PC-3 (cell line): Measurements from ENCODE around the gene ZNF766. TPM values are rescaled to one million over a fixed set of nuclear protein-coding genes. Genes with fewer than 3 reads are reported as not detected.
A peak's percentile ranks its signal among the peaks of the same experiment; 100 is the strongest.

Source experiments
- ATAC-seq: fragments of 200-7000 bp; cut with Tn5 transposase; 2 replicates; pipeline ENCODE4 v1.9.1; 2020; ENCODE audit warnings: mild to moderate bottlenecking, moderate library complexity
- BruUV-seq: library from RNA; stranded (reverse); fragments of 400-500 nt; replicated peaks from 2 replicates; lab custom pipeline; 2021; lab: Mats Ljungman, UMichigan
- CTCF ChIA-PET: fragments of 300-600 bp; sonication (Branson Sonifier 250); formaldehyde crosslinking; loops from one replicate; lab custom pipeline; 2022; ENCODE audit warnings: antibody characterized with exemption; lab: Charles Lee
- POLR2A ChIA-PET: fragments of 300-600 bp; sonication (Branson Sonifier 250); formaldehyde crosslinking; loops from one replicate; lab custom pipeline; 2022; ENCODE audit warnings: antibody characterized with exemption; ENCODE audit not compliant: unreplicated experiment; lab: Charles Lee
- DNase-seq: peaks from one replicate; pipeline ENCODE4 v3.0.0-alpha.2; 2015
- H2AFZ ChIP-seq: fragments of 300-600 bp; sonication (generic); 2 replicates; pipeline ENCODE4 v1.6.0; 2016; ENCODE audit warnings: antibody characterized with exemption, low read length
- H3F3A ChIP-seq: fragments of 300-600 bp; sonication (generic); one replicate; pipeline ENCODE4 v1.6.0; 2017; ENCODE audit warnings: antibody characterized with exemption, low read length, control low read depth, mild to moderate bottlenecking; ENCODE audit not compliant: unreplicated experiment
- H3K27ac ChIP-seq: fragments of 300-600 bp; sonication (generic); 2 replicates; pipeline ENCODE4 v1.5.1; 2016; ENCODE audit warnings: mild to moderate bottlenecking, low read length
- H3K27me3 ChIP-seq: fragments of 300-600 bp; sonication (generic); 2 replicates; pipeline ENCODE4 v1.6.1; 2016; ENCODE audit warnings: low read length, mixed read lengths
- H3K36me3 ChIP-seq: fragments of 300-600 bp; sonication (generic); 2 replicates; pipeline ENCODE4 v1.6.1; 2016; ENCODE audit warnings: low read depth, mixed run types, low read length, mixed read lengths
- H3K4me1 ChIP-seq: fragments of 300-600 bp; sonication (generic); 2 replicates; pipeline ENCODE4 v1.5.1; 2016; ENCODE audit warnings: low read length; ENCODE audit not compliant: insufficient read depth
- H3K4me2 ChIP-seq: fragments of 300-600 bp; sonication (generic); 2 replicates; pipeline ENCODE4 v1.6.0; 2016; ENCODE audit warnings: low read length
- H3K4me3 ChIP-seq: fragments of 300-600 bp; sonication (generic); 2 replicates; pipeline ENCODE4 v1.5.1; 2016; ENCODE audit warnings: mild to moderate bottlenecking, low read length, mixed read lengths
- H3K79me2 ChIP-seq: fragments of 300-600 bp; sonication (generic); 2 replicates; pipeline ENCODE4 v1.6.1; 2017; ENCODE audit warnings: low read length, mixed read lengths
- H3K9ac ChIP-seq: fragments of 300-600 bp; sonication (generic); 2 replicates; pipeline ENCODE4 v1.6.0; 2016; ENCODE audit warnings: mild to moderate bottlenecking, low read length
- H3K9me2 ChIP-seq: fragments of 300-600 bp; sonication (generic); replicated peaks from 2 replicates; pipeline ENCODE4 v1.6.1; 2016; ENCODE audit warnings: mixed run types, low read length, mixed read lengths
- H3K9me3 ChIP-seq: fragments of 300-600 bp; sonication (generic); 2 replicates; pipeline ENCODE4 v1.6.1; 2016; ENCODE audit warnings: low read length, mixed read lengths
- H4K20me1 ChIP-seq: fragments of 300-600 bp; sonication (generic); 2 replicates; pipeline ENCODE4 v1.6.1; 2016; ENCODE audit warnings: low read length, mixed read lengths
- EZH2 ChIP-seq: fragments of 300-600 bp; sonication (generic); IDR thresholded peaks from one replicate; pipeline ENCODE4 v1.6.1; 2017; ENCODE audit warnings: antibody characterized with exemption, mild to moderate bottlenecking, low read length; ENCODE audit not compliant: unreplicated experiment
- EZH2phosphoT487 ChIP-seq: fragments of 300-600 bp; sonication (generic); IDR thresholded peaks from 2 replicates; pipeline ENCODE4 v1.6.1; 2018; ENCODE audit warnings: mild to moderate bottlenecking, antibody characterized with exemption, low read length, borderline replicate concordance
- intact Hi-C: fragments of 100-400 bp; cut with micrococcal nuclease; formaldehyde crosslinking; loops from 2 replicates; pipeline ENCODE4 v1.9.0; 2023
- total RNA-seq: library from RNA; depleted of rRNA; stranded (reverse); fragments of >200 nt; gene quantifications from 2 replicates; pipeline ENCODE4 v1.2.3, GENCODE V29; 2014
- TF ChIP-seq, protein P1 (sequence below): fragments of 300-600 bp; sonication (generic); conservative IDR thresholded peaks from 2 replicates; pipeline ENCODE4 v1.5.1; 2017; ENCODE audit warnings: antibody characterized with exemption, low read depth, mild to moderate bottlenecking, low read length

ZNF766 gene
- total RNA-seq, 1 experiment from 2014 or later = 11.7 TPM

- H3K9me3 ChIP-seq = no peaks in the 10 kb centered on the region
- no peaks in the 10 kb centered on the region for H3K79me2 ChIP-seq
- CTCF ChIA-PET = no interaction called here
- no TSS peak for BruUV-seq
- H3K4me3 ChIP-seq = no peak overlapping the region
- no peaks in the 10 kb centered on the region for H3K9me2 ChIP-seq
- H3K4me2 ChIP-seq = no peak overlapping the region
- no peak for TF ChIP-seq EZH2
- TF ChIP-seq, protein P1, sequence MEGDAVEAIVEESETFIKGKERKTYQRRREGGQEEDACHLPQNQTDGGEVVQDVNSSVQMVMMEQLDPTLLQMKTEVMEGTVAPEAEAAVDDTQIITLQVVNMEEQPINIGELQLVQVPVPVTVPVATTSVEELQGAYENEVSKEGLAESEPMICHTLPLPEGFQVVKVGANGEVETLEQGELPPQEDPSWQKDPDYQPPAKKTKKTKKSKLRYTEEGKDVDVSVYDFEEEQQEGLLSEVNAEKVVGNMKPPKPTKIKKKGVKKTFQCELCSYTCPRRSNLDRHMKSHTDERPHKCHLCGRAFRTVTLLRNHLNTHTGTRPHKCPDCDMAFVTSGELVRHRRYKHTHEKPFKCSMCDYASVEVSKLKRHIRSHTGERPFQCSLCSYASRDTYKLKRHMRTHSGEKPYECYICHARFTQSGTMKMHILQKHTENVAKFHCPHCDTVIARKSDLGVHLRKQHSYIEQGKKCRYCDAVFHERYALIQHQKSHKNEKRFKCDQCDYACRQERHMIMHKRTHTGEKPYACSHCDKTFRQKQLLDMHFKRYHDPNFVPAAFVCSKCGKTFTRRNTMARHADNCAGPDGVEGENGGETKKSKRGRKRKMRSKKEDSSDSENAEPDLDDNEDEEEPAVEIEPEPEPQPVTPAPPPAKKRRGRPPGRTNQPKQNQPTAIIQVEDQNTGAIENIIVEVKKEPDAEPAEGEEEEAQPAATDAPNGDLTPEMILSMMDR = no peak
- no peak for TF ChIP-seq EZH2phosphoT487
- H4K20me1 ChIP-seq = no peaks in the 10 kb centered on the region
- H3K4me1 ChIP-seq = 0 out of 2 replicates have a peak, but pooled peaks cover 5% of the 10 kb centered on the region
- intact Hi-C loops = no loop called here
- H3F3A ChIP-seq = peaks cover 10% of the 10 kb centered on the region
- no peak for ATAC-seq
- H3K36me3 ChIP-seq = 0 out of 2 replicates have a peak, but pooled peaks cover 3% of the 10 kb centered on the region
- no peaks in the 10 kb centered on the region for H3K27me3 ChIP-seq
- POLR2A ChIA-PET = no interaction called here
- no peak overlapping the region for H3K27ac ChIP-seq
- no peak overlapping the region for H2AFZ ChIP-seq
- no peak overlapping the region for H3K9ac ChIP-seq
- no peak for DNase-seq
Measured at GRCh38 chr19:52234406-52234805, 35.0 kb upstream of the ZNF766 start.

GRCh38 chr19:52237197-52237596 lies 32.2 kb upstream of the ZNF766 start:
- H2AFZ ChIP-seq = no peak overlapping the region
- POLR2A ChIA-PET = interaction anchor here (0.5 to 0.6 kb wide), 2 partner anchors 92 to 430 kb away, joined by 3 to 4 read pairs; no protein-coding TSS in a partner anchor

More at GRCh38 chr19:52237197-52237596, 32.2 kb upstream of the ZNF766 start:
- peak; percentile 45; the same call in 1 of the 2 replicates for ATAC-seq
- intact Hi-C loops = loop anchor here (1.0 to 5.0 kb wide), 5 partner anchors 45 to 525 kb away; partner anchors contain the start of genes PPP2R1A, ZNF616 and ZNF841
- H3K79me2 ChIP-seq = no peaks in the 10 kb centered on the region
- no peaks in the 10 kb centered on the region for H4K20me1 ChIP-seq
- CTCF ChIA-PET = interaction anchor here (0.6 kb wide), 1 partner anchor 48 kb away, joined by 5 read pairs; no protein-coding TSS in a partner anchor
- no peaks in the 10 kb centered on the region for H3K9me2 ChIP-seq
- H3F3A ChIP-seq = peaks cover 5% of the 10 kb centered on the region
- H3K27me3 ChIP-seq = no peaks in the 10 kb centered on the region
- TF ChIP-seq, protein P1 = no peak
- no peak for TF ChIP-seq EZH2phosphoT487
- no peak for TF ChIP-seq EZH2
- no peaks in the 10 kb centered on the region for H3K4me1 ChIP-seq
- no peak overlapping the region for H3K4me2 ChIP-seq
- no peaks in the 10 kb centered on the region for H3K36me3 ChIP-seq
- no peaks in the 10 kb centered on the region for H3K9me3 ChIP-seq
- no peak for DNase-seq
- H3K9ac ChIP-seq = no peak overlapping the region
- BruUV-seq = no TSS peak
- no peak overlapping the region for H3K4me3 ChIP-seq
- H3K27ac ChIP-seq = no peak overlapping the region
